Retinal pigment epithelial cell (primary cell): Measurements from ENCODE around the gene GPX5.
A peak's percentile ranks its signal among the peaks of the same experiment; 100 is the strongest.

Experiments used
- DNase-seq: peaks from one replicate; pipeline ENCODE4 v3.0.0-alpha.2; 2010; ENCODE audit warnings: low read depth
- H3K4me3 ChIP-seq: 2 replicates; pipeline ENCODE4 v1.5.1; 2011; ENCODE audit warnings: mild to moderate bottlenecking, low read length, control low read depth, moderate library complexity
- TF ChIP-seq, protein P1 (sequence below): conservative IDR thresholded peaks from 2 replicates; pipeline ENCODE4 v1.5.1; 2011; ENCODE audit warnings: low read depth, low read length, control low read depth, inconsistent platforms

GPX5 gene

DNA sequence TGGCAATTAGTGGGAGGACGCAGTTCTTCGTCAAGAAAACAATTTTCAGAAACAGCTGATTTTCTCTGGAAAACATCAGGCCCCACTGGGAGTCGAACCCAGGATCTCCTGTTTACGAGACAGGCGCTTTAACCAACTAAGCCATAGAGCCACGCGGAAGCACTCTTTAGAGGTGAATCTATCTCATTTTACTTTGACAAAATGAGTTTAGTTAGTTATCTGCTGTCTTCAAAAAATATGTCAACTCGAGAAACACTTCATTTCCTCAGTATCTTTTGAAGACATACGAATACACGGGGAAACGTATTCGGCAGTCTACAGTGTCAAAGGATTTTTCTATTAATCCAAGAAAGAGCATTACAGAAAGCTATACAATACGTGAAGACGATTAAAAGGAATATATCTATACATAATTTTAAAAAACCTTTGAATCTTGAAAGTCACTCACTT, 36.7 kb upstream of the GPX5 start:
- H3K4me3 ChIP-seq, result peak overlapping the region; percentile 73
- TF ChIP-seq, protein P1, sequence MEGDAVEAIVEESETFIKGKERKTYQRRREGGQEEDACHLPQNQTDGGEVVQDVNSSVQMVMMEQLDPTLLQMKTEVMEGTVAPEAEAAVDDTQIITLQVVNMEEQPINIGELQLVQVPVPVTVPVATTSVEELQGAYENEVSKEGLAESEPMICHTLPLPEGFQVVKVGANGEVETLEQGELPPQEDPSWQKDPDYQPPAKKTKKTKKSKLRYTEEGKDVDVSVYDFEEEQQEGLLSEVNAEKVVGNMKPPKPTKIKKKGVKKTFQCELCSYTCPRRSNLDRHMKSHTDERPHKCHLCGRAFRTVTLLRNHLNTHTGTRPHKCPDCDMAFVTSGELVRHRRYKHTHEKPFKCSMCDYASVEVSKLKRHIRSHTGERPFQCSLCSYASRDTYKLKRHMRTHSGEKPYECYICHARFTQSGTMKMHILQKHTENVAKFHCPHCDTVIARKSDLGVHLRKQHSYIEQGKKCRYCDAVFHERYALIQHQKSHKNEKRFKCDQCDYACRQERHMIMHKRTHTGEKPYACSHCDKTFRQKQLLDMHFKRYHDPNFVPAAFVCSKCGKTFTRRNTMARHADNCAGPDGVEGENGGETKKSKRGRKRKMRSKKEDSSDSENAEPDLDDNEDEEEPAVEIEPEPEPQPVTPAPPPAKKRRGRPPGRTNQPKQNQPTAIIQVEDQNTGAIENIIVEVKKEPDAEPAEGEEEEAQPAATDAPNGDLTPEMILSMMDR, result no peak
- DNase-seq, result peak; percentile 16

- TF ChIP-seq, protein P1, result no peak
- DNase-seq, result peak; percentile 47
- H3K4me3 ChIP-seq, result peak overlapping the region; percentile 73
Observed at GRCh38 chr6:28489366-28490204, 36.1 kb upstream of the GPX5 start.

GRCh38 chr6:28490205-28490890, 35.3 kb upstream of the GPX5 start:
- TF ChIP-seq, protein P1, result no peak
- peak overlapping the region; percentile 73 for H3K4me3 ChIP-seq
- no peak for DNase-seq

DNA sequence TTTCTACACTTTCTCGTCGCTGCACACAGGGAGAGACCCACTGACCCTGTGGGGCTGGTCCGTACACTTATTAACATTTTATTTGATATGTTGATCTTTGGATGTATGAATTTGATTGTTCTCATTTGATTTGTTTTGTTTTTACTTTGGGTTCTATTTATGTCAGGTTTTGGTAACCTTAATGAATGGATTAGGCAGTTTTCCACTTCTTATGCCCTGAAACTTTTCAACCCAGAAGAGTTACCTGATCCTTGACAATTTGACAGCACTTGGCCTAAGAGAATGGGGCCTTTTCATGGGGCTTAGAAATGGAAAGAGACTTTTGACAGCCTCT, 33.7 kb upstream of the GPX5 start:
- TF ChIP-seq, protein P1, result no peak
- H3K4me3 ChIP-seq, result no peak overlapping the region
- DNase-seq, result no peak

DNA sequence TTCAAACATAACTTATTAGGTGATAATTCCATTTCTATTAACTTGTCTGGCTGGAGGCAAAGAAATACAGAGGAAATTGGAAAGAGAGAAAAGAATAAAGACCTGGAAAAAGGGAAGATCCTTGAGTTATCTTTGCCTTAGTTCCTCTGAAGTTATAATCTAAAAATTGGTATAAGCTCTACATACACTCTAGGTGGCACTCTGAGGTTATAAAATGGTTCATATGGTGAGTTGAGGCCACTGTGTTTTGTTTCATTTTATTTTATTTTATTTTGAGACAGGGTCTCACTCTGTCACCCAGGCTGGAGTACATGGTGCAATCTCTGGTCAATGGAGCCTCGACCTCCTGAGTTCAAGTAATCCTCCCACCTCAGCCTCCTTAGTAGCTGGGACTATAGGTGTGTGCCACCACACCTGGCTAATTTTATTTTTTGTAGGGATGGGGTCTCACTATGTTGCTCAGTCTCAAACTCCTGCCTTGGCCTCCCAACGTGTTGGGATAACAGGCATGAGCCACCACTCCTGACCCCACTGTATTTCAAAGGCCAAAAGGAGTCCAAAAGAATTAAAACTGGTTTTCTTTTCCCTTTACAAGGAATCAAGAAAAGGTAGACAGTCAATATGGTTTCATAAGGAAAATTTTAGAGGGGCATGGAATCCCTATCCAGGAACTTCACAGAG, 29.4 kb upstream of the GPX5 start:
- H3K4me3 ChIP-seq, result no peak overlapping the region
- DNase-seq, result no peak
- TF ChIP-seq, protein P1, result peak; percentile 13

- TF ChIP-seq, protein P1, result no peak
- H3K4me3 ChIP-seq, result no peak overlapping the region
- no peak for DNase-seq
Observed at GRCh38 chr6:28497306-28497705, 28.4 kb upstream of the GPX5 start.
